HEK293T (cell line): ENCODE measurements around the gene SRMS.

Source experiments
- ARNT ChIP-seq: fragments of 450-650 bp; IDR thresholded peaks from 2 replicates; pipeline ENCODE4 v1.6.1; 2017; ENCODE audit warnings: mild to moderate bottlenecking
- BHLHE40 ChIP-seq: fragments of 450-650 bp; IDR thresholded peaks from 2 replicates; pipeline ENCODE4 v1.6.1; 2016; ENCODE audit warnings: mild to moderate bottlenecking, moderate library complexity, borderline replicate concordance
- ELF4 ChIP-seq: fragments of 450-650 bp; IDR thresholded peaks from 2 replicates; pipeline ENCODE4 v1.6.1; 2017; ENCODE audit warnings: antibody characterized with exemption
- FOXA1 ChIP-seq: fragments of 450-650 bp; IDR thresholded peaks from 2 replicates; pipeline ENCODE4 v1.6.1; 2016; ENCODE audit warnings: mild to moderate bottlenecking
- FOXK2 ChIP-seq: fragments of 450-650 bp; IDR thresholded peaks from 2 replicates; pipeline ENCODE4 v1.6.1; 2016; ENCODE audit warnings: mild to moderate bottlenecking
- FOXM1 ChIP-seq: fragments of 450-650 bp; IDR thresholded peaks from 2 replicates; pipeline ENCODE4 v1.6.1; 2017; ENCODE audit warnings: mild to moderate bottlenecking, borderline replicate concordance
- HDGF ChIP-seq: fragments of 450-650 bp; IDR thresholded peaks from 2 replicates; pipeline ENCODE4 v1.6.1; 2017; ENCODE audit warnings: antibody characterized with exemption, borderline replicate concordance
- L3MBTL2 ChIP-seq: fragments of 450-650 bp; conservative IDR thresholded peaks from 2 replicates; pipeline ENCODE4 v1.6.1; 2016; ENCODE audit warnings: mild to moderate bottlenecking
- NFRKB ChIP-seq: fragments of 450-650 bp; IDR thresholded peaks from 2 replicates; pipeline ENCODE4 v1.6.1; 2016; ENCODE audit warnings: mild to moderate bottlenecking, moderate library complexity
- SP1 ChIP-seq: fragments of 450-650 bp; IDR thresholded peaks from 2 replicates; pipeline ENCODE4 v1.6.1; 2017
- SUZ12 ChIP-seq: fragments of 450-650 bp; IDR thresholded peaks from 2 replicates; pipeline ENCODE4 v1.6.1; 2016; ENCODE audit warnings: mild to moderate bottlenecking
- TARDBP ChIP-seq: fragments of 450-650 bp; IDR thresholded peaks from 2 replicates; pipeline ENCODE4 v1.6.1; 2016

- TF ChIP-seq TARDBP, result no peak
- no peak for TF ChIP-seq HDGF
- TF ChIP-seq BHLHE40, result no peak
- no peak for TF ChIP-seq NFRKB
- TF ChIP-seq SUZ12, result no peak
- TF ChIP-seq FOXM1, result no peak
- TF ChIP-seq ELF4, result no peak
- TF ChIP-seq SP1, result no peak
- no peak for TF ChIP-seq FOXK2
- no peak for TF ChIP-seq ARNT
- TF ChIP-seq FOXA1, result no peak
- TF ChIP-seq L3MBTL2, result no peak
Observed at GRCh38 chr20:63513207-63513606, 34.3 kb downstream of the SRMS start.
